Measurements from ENCODE around the gene SLC12A8. TPM values are rescaled to one million over a fixed set of nuclear protein-coding genes. Genes with fewer than 3 reads are reported as not detected.

Gene SLC12A8
- total RNA-seq, 2 experiments from 2014 or later = 0.48 to 1.00 TPM

DNA sequence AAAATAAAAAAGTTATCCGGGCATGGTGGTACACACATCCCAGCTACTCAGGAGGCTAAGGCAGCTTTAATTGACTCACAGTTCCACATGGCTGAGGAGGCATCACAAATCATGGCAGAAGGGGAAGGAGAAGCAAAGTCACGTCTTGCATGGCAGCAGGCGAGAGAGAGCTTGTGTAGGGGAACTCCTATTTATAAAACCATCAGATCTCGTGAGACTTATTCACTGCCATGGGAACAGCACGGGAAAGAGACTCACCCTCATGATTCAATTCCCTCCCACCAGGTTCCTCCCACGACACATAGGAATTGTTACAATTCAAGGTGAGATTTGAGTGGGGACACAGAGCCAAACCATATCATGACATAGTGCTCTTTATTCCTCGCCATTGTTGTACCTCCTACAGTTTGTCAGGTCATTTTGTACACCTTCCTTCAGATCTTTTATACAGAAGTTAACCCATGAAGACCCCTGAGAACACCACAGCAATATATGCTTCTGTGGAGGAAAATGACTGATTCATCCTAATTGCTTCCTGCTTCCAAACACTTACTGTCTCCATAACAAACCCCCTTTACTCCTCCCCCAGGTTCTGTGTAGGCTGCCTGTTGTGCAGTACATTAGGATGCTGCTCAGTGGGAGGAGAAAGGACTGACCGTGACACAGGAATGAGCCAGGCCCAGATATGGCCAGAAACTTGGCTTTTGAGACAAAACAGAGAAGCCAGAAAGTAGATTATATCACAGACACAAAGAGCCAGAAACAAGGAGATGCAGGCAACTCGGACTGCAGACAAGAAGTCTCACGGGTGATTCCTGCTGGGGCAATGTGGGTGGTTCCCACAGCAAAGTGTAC lies 88.9 kb downstream of the SLC12A8 start:
- POLR2A ChIA-PET = no interaction called here
- Mint-ChIP-seq H3K4me1 (ENCODE audit: low read depth) (peaks cover 36% of the 10 kb centered on the region), H3K27ac (no peak overlapping the region), H3K36me3 (no peaks in the 10 kb centered on the region), H3K27me3 (peaks cover 4% of the 10 kb centered on the region), H3K4me3 (no peak overlapping the region), H3K9me3 (no peaks in the 10 kb centered on the region)
- CTCF ChIA-PET = no interaction called here
- intact Hi-C loops (cut with micrococcal nuclease) = no loop called here
- DNase-seq = no peak

DNA sequence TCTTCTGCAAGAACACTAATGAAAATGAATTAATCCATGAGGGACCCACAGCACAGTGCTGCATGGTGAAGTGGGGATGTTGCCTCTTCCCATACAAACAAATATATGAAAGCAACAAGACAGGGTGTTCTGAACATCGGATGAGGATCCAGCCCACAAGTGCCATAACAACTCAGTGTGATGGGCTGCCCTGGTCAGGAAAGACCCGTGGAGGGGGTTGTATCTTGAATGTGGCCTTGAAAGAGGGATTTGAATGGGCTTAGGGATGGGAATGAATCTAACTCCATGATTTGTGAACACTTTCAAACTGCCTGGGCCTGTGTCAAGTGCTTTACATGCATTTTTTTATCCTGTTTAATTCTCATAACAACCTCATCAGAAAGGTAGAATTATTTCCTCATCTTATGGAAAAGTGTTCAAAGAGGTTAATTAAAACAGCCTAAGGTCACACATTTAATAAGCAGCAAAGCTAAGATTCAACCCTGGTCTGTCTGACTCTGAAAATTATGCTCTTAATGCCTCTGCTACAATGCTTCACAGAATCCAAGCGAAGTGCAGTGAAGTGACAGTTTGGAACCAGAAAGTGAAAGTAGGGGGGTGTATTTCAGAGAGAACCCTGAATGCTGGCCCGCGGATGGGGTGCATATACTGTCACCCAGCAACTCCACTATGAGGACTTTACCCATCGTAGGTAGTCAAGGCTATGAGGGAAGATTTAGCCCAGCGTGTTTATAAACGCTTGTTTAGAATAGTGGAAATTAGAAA lies 91.1 kb downstream of the SLC12A8 start:
- Mint-ChIP-seq H3K9me3 (no peaks in the 10 kb centered on the region), H3K27ac (no peak overlapping the region), H3K4me1 (ENCODE audit: low read depth) (peaks cover 36% of the 10 kb centered on the region), H3K36me3 (no peaks in the 10 kb centered on the region), H3K27me3 (peaks cover 5% of the 10 kb centered on the region), H3K4me3 (no peak overlapping the region)
- intact Hi-C loops (cut with micrococcal nuclease) = no loop called here
- ChIA-PET POLR2A (interaction anchor here (1.6 kb wide), 1 partner anchor 11 kb away, joined by 6 read pairs; no protein-coding TSS in a partner anchor), CTCF (no interaction called here)
- peak; percentile 46 for DNase-seq

DNA sequence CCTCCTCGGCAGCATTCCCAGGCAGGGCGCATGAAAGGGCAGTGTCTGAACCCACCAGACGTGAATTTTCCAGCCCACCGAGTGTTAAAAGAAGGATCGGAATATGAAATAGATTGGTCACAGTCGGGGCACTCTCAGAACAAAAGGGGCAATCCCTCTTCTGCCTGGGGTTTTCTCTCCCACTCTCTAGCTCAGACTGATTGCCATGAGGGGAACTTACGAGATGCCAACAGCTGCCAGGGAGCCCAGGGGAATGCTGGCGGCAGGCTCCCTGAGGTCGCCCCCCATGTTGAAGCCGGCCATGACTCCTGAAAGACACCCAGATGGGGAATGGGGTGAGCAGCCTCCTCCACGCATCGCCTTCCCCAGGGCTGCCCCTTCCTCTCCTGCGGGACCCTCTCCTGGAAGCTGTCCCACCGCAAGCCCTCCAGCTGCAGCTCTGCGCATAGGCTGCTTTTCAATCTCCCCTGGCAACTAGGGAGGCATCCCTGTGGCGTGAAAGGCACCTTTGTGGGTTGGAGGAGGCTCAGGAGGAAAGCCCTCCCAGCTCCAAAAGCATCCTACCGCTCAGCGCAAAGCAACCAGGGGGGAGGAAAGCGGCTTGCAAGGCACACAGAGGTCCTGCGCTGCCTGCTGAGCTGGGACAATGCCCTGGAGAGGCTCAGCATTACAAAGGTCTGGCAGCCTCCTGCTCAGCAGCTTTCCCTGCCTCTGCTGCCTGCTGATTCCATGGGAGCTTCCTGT lies 92.0 kb downstream of the SLC12A8 start:
- no peak overlapping the region for H3K27ac Mint-ChIP-seq
- no peak overlapping the region for H3K4me3 Mint-ChIP-seq

DNA sequence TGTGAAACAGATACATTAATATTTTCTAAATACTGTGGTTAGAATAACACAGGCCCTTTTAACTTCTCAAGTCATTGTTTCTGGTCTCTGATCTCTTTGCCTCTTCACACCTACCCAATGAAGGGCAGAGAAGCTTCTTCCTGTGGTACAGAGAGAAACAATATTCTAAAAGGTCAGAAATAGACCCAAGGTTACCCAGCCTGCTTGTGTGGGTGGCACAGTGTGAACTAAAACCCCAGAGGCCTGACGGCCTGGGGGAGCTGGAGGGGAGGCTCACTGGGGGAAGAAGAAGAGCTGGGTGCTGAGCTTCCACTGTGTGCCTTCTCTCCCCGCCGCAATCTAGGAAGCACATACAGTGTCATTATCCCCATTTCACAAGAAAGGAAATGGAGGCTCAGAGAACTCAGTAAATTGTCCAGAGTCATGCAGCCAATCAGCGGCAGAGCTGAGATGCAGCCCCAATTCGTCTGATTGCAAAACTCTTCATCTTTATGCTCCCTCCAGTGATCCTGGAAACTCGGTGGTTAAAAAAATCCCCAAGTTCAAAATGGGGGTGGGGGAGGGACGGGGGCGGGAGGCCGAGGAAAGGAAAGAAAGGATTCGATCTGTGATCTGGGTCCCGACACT lies 92.7 kb downstream of the SLC12A8 start:
- H3K36me3 Mint-ChIP-seq = no peaks in the 10 kb centered on the region
- H3K9me3 Mint-ChIP-seq = no peaks in the 10 kb centered on the region
- ChIA-PET POLR2A (interaction anchor here (1.6 kb wide), 1 partner anchor 10 kb away, joined by 6 read pairs; no protein-coding TSS in a partner anchor), CTCF (interaction anchor here (1.0 to 1.2 kb wide), 2 partner anchors 11 to 319 kb away, joined by 4 to 5 read pairs; no protein-coding TSS in a partner anchor)
- no peak overlapping the region for H3K4me3 Mint-ChIP-seq
- H3K27ac Mint-ChIP-seq = no peak overlapping the region
- peaks cover 26% of the 10 kb centered on the region for H3K4me1 Mint-ChIP-seq (ENCODE audit: low read depth)
- intact Hi-C loops (cut with micrococcal nuclease) = no loop called here
- peak; percentile 36 for DNase-seq
- peaks cover 5% of the 10 kb centered on the region for H3K27me3 Mint-ChIP-seq

More for the DNA sequence above, 92.0 kb downstream of the SLC12A8 start:
- Mint-ChIP-seq H3K4me1 (ENCODE audit: low read depth) (peaks cover 28% of the 10 kb centered on the region), H3K9me3 (no peaks in the 10 kb centered on the region), H3K36me3 (no peaks in the 10 kb centered on the region), H3K27me3 (peaks cover 5% of the 10 kb centered on the region)
- ChIA-PET CTCF (interaction anchor here (1.0 to 1.2 kb wide), 2 partner anchors 12 to 318 kb away, joined by 4 to 5 read pairs; no protein-coding TSS in a partner anchor), POLR2A (interaction anchor here (1.6 kb wide), 1 partner anchor 10 kb away, joined by 6 read pairs; no protein-coding TSS in a partner anchor)
- no peak for DNase-seq
- intact Hi-C loops (cut with micrococcal nuclease) = no loop called here

DNA sequence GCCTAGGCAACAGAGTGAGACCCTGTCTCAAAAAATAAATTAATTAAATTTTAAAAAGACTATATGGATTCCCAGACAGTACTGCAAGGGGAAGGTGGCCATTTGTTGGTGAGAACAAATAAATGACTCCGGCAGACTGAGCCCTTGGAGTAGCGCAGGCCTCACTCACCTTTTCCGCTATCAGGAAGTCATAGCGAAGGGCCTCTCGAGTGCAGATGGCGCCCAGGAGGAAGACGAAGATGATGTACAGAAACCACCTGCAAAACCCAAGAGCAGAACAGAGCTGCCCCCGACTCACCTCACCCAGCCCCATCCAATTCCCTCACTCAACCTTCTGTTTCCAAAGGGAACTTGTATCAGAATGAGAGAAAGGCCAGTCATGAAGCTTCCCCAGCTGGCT lies 93.9 kb downstream of the SLC12A8 start:
- H3K27ac Mint-ChIP-seq = no peak overlapping the region
- H3K4me3 Mint-ChIP-seq = no peak overlapping the region
- no peak for DNase-seq
- peaks cover 5% of the 10 kb centered on the region for H3K27me3 Mint-ChIP-seq
- H3K9me3 Mint-ChIP-seq = no peaks in the 10 kb centered on the region
- ChIA-PET CTCF (no interaction called here), POLR2A (no interaction called here)
- intact Hi-C loops (cut with micrococcal nuclease) = no loop called here
- H3K36me3 Mint-ChIP-seq = no peaks in the 10 kb centered on the region
- H3K4me1 Mint-ChIP-seq (ENCODE audit: low read depth) = peaks cover 26% of the 10 kb centered on the region

DNA sequence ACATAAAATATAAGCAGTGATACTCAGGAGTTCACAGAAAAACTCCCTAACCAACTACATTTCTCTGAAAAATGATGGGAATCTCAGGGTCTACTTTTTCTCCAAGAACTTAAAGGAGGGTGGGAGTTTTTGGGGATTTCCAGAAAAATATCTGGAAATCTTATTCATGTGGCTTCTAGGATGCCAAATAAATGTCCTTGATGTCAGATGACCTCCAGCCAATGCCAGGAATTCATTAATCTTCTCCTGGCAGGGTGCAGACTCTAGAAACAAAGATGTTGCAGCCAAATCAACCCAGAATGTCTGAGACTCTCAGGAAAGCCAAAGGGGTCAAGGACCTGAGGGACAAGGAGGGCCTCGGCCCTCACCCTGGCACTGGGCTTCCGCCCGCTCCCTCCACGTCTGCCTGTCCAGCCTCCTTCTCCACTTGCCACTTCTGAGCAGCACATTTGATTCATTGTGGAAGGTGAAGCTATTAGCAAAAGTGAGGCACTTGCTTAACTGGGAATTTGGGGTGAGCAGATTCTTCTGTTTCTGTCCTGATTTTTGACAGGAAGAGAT lies 94.8 kb downstream of the SLC12A8 start:
- H3K9me3 Mint-ChIP-seq = no peaks in the 10 kb centered on the region
- no peak for DNase-seq
- no peak overlapping the region for H3K4me3 Mint-ChIP-seq
- ChIA-PET POLR2A (no interaction called here), CTCF (interaction anchor here (1.9 kb wide), 1 partner anchor 33 kb away, joined by 4 read pairs; no protein-coding TSS in a partner anchor)
- H3K4me1 Mint-ChIP-seq (ENCODE audit: low read depth) = peaks cover 26% of the 10 kb centered on the region
- H3K36me3 Mint-ChIP-seq = no peaks in the 10 kb centered on the region
- H3K27me3 Mint-ChIP-seq = peaks cover 8% of the 10 kb centered on the region
- intact Hi-C loops (cut with micrococcal nuclease) = no loop called here
- H3K27ac Mint-ChIP-seq = no peak overlapping the region

DNA sequence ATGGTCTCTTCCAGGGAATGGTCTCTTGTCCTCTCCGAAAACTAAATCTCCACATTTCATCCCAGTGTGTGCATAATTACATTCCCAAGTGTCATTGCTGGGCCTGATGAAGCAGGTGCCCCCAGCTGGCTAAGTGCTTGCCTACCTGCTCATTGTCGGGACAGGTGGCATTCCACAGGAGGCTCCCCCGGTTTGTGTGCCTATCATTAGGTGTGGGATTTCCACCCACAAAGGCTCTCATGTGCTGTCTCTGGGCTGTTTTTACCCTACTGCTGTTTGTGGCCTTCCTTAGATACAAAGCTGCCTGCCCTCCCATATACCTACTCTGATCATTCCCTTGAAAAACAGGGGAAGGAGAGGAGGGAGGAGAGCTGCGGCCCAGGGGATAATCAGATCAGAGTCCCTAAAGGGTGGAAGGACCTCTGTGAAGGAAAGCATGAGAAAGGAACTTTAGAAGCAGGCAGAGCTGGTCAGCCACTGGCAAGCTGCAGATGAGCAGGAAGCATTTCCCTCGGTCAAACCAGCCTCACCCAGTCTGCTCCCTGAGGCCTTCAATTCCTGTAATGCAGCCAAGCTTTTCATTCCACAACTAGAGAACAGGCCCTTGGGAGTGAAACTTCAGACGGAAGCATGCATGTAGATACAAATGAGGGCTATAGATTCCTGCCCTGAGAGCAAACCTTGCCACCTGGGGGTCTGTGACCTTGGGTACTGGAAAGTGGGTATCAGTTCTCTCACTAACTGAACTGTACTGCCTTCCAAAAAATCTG lies 96.1 kb downstream of the SLC12A8 start:
- POLR2A ChIA-PET = no interaction called here
- intact Hi-C loops (cut with micrococcal nuclease) = no loop called here
- Mint-ChIP-seq H3K4me3 (no peak overlapping the region), H3K36me3 (no peaks in the 10 kb centered on the region), H3K4me1 (ENCODE audit: low read depth) (peaks cover 22% of the 10 kb centered on the region), H3K27ac (no peak overlapping the region), H3K9me3 (no peaks in the 10 kb centered on the region), H3K27me3 (peaks cover 12% of the 10 kb centered on the region)
- CTCF ChIA-PET = interaction anchor here (1.9 kb wide), 1 partner anchor 34 kb away, joined by 4 read pairs; no protein-coding TSS in a partner anchor
- no peak for DNase-seq

DNA sequence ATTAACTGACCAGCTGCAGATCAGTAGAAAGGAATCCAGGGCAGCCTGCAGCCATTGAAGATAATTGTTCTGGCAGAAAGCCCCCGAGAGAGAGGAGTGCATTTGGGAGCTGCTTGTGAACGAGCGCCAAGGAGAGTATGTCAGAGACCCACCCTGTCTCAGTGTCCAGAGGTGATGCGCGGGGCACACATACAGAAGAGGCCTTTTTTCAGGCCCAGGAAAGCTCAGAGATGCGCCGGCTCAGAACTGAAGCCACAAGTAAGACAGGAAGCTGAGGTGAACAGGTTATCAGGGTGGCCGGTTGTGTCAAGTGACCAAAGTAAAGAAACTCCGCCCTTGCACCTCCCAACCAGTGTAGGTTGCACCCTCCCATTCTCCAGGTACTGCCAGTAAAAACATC lies 96.9 kb downstream of the SLC12A8 start:
- POLR2A ChIA-PET = no interaction called here

DNA sequence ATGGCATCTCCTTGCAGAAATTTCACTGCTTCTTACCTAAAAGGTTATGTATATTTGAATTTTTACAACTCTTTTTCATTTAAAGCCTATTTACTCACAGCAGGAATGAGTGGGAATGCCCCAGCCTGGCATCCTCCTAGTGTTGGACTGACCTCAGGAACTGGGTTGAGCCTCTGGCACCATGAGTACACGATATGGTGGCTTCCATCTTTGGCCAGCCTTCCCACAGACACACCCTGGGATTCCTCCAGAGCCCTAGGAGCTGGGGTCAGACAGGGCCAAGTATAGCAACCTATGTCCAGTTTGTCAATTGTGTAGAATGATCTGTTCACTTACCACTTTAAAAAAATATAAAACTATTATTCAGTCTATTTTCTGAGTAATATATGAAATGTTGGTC lies 99.6 kb downstream of the SLC12A8 start:
- DNase-seq = no peak
- H3K27me3 Mint-ChIP-seq = peaks cover 15% of the 10 kb centered on the region
- peaks cover 20% of the 10 kb centered on the region for H3K4me1 Mint-ChIP-seq (ENCODE audit: low read depth)
- intact Hi-C loops (cut with micrococcal nuclease) = loop anchor here (5.0 kb wide), 1 partner anchor 61 kb away; no protein-coding TSS in a partner anchor
- no peak overlapping the region for H3K27ac Mint-ChIP-seq
- no peaks in the 10 kb centered on the region for H3K36me3 Mint-ChIP-seq
- no peaks in the 10 kb centered on the region for H3K9me3 Mint-ChIP-seq
- no peak overlapping the region for H3K4me3 Mint-ChIP-seq
- POLR2A ChIA-PET = no interaction called here
- CTCF ChIA-PET = no interaction called here

More for the DNA sequence above, 96.9 kb downstream of the SLC12A8 start:
- no peak overlapping the region for H3K27ac Mint-ChIP-seq
- no peaks in the 10 kb centered on the region for H3K36me3 Mint-ChIP-seq
- no peak for DNase-seq
- H3K4me1 Mint-ChIP-seq (ENCODE audit: low read depth) = peaks cover 22% of the 10 kb centered on the region
- no peak overlapping the region for H3K4me3 Mint-ChIP-seq
- peaks cover 12% of the 10 kb centered on the region for H3K27me3 Mint-ChIP-seq
- H3K9me3 Mint-ChIP-seq = no peaks in the 10 kb centered on the region
- intact Hi-C loops (cut with micrococcal nuclease) = no loop called here
- CTCF ChIA-PET = interaction anchor here (1.9 kb wide), 1 partner anchor 35 kb away, joined by 4 read pairs; no protein-coding TSS in a partner anchor

DNA sequence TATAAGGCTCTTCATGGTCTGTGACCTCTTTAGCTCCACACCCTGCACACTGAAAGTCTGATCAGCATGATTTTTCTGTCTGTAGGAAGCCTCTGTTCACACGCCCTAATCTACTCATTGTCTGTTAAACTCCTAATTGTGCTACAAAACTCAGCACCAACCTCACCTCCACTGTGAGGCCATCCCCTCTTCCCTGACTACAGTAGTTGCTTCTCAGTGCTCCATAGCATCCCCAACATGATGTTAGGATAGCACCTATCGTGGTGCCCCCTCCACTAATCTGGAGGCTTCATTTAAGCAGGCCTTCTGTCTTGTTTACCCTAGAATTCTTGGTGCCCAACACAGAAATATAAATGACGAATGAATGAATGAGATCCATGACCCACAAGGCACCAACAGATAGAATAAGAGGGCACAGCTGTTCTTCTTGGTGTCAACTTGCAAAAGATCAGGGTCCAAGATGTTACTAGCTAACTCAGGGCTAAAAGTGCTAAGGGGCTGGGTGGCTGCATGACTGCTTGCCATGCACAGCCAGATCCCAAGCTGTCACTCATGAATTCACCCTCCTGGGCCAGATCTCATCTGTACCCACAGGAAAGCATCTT lies 101.6 kb downstream of the SLC12A8 start:
- H3K4me3 Mint-ChIP-seq = no peak overlapping the region
- H3K27ac Mint-ChIP-seq = no peak overlapping the region
- peaks cover 19% of the 10 kb centered on the region for H3K27me3 Mint-ChIP-seq
- intact Hi-C loops (cut with micrococcal nuclease) = loop anchor here (1.0 to 5.0 kb wide), 3 partner anchors 14 to 59 kb away; no protein-coding TSS in a partner anchor
- peak; percentile 25 for DNase-seq
- H3K9me3 Mint-ChIP-seq = no peaks in the 10 kb centered on the region
- ChIA-PET POLR2A (interaction anchor here (0.9 to 2.0 kb wide), 2 partner anchors 10 to 54 kb away, joined by 3 to 6 read pairs; no protein-coding TSS in a partner anchor), CTCF (interaction anchor here (0.6 to 1.3 kb wide), 2 partner anchors 17 to 31 kb away, joined by 3 to 5 read pairs; no protein-coding TSS in a partner anchor)
- H3K36me3 Mint-ChIP-seq = no peaks in the 10 kb centered on the region
- H3K4me1 Mint-ChIP-seq (ENCODE audit: low read depth) = peaks cover 23% of the 10 kb centered on the region

Measured in activated CD4-positive, alpha-beta memory T cell treated with anti-CD3 and anti-CD28 coated beads for 36 hours (primary cell).